Measurements from ENCODE around the gene APBA1. TPM values are rescaled to one million over a fixed set of nuclear protein-coding genes. Genes with fewer than 3 reads are reported as not detected.

Gene APBA1
- total and polyA plus RNA-seq, 2 donors (not counting 1 experiment from before 2014, with no cell fraction given), result 0.01 to 0.05 TPM

DNA sequence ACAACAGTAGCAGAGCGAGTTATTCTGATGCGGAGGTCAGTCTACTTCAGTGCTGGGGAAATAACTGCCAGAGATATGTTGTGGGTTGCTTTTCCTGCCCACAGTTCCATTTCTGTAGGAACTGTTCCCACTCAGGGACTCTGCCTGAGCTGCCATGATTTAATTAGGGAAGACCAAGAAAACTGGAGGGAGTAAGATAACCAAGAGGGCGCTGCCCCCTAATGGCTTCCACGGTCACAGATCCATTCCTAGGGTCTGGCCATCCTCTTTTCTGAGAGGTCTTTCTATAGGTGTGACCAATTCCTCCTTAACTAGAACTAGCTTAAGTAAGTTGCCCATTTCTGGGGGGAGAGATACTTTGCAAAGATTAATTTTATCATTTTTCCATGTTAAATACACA, 125.9 kb downstream of the APBA1 start:
- POLR2A ChIA-PET, result no interaction called here
- Mint-ChIP-seq H3K27me3 (peaks cover 12% of the 10 kb centered on the region), H3K9me3 (ENCODE audit: insufficient read depth) (no peaks in the 10 kb centered on the region), H3K4me3 (no peak overlapping the region), H3K27ac (no peak overlapping the region), H3K4me1 (peaks cover 2% of the 10 kb centered on the region)
- no peak overlapping the region for H3K9ac ChIP-seq (ENCODE audit: low read length)
- H3K4me2 ChIP-seq (replicated peaks; ENCODE audit: low read depth, low read length, poor library complexity, severe bottlenecking), result no peak overlapping the region
- ATAC-seq (ENCODE audit: low read depth) (no peak), DNase-seq (no peak)
- H3K36me3 ChIP-seq (replicated peaks in 1 of 2; ENCODE audit: control extremely low read depth in 1 of 2, control insufficient read depth in 1 of 2, extremely low read depth in 1 of 2, insufficient read depth in 2 of 2, low read length in 1 of 2), result no peaks in the 10 kb centered on the region
- intact Hi-C loops (cut with micrococcal nuclease), result loop anchor here (5.0 kb wide), 1 partner anchor 124 kb away; no protein-coding TSS in a partner anchor
- H3K4me1 ChIP-seq (ENCODE audit: control insufficient read depth in 2 of 2, insufficient read depth in 2 of 2, low read length in 2 of 2), result peaks cover 0 to 5% of the 10 kb centered on the region in 2 donors
- no peak overlapping the region for H3K4me3 ChIP-seq (ENCODE audit: control extremely low read depth in 1 of 5, extremely low read depth in 1 of 5, insufficient read depth in 1 of 5, low read depth in 2 of 5, low read length in 4 of 5)
- H4K20me1 ChIP-seq (ENCODE audit: control insufficient read depth, insufficient read depth, low read length, poor library complexity, severe bottlenecking), result no peaks in the 10 kb centered on the region
- peaks cover 0 to 4% (median 0%) of the 10 kb centered on the region in 4 experiments for H3K27me3 ChIP-seq (replicated peaks in 1 of 4; ENCODE audit: control extremely low read depth in 1 of 4, control insufficient read depth in 3 of 4, insufficient read depth in 4 of 4, low read length in 3 of 4)
- WGBS (ENCODE audit: insufficient coverage), result no CpG with 5 or more reads among the region's 4 CpGs
- H3K9me3 ChIP-seq (ENCODE audit: control extremely low read depth in 1 of 3, control insufficient read depth in 2 of 3, insufficient read depth in 1 of 3, low read length in 2 of 3), result no peaks in the 10 kb centered on the region
- CTCF ChIA-PET, result interaction anchor here (1.2 kb wide), 1 partner anchor 511 kb away, joined by 4 read pairs; the partner anchor contains the start of gene FXN
- no peak for TF ChIP-seq EZH2 (IDR thresholded peaks at IDR 0.05; ENCODE audit: borderline replicate concordance, insufficient read depth, low read depth, low read length, poor library complexity, severe bottlenecking)
- no peak overlapping the region for H3K27ac ChIP-seq (ENCODE audit: low read length in 2 of 2)
- no peak overlapping the region for H2AFZ ChIP-seq (ENCODE audit: insufficient read depth, low read depth, low read length, poor library complexity, severe bottlenecking)
- no peaks in the 10 kb centered on the region for H3K79me2 ChIP-seq (ENCODE audit: control insufficient read depth, insufficient read depth, low read length)

DNA sequence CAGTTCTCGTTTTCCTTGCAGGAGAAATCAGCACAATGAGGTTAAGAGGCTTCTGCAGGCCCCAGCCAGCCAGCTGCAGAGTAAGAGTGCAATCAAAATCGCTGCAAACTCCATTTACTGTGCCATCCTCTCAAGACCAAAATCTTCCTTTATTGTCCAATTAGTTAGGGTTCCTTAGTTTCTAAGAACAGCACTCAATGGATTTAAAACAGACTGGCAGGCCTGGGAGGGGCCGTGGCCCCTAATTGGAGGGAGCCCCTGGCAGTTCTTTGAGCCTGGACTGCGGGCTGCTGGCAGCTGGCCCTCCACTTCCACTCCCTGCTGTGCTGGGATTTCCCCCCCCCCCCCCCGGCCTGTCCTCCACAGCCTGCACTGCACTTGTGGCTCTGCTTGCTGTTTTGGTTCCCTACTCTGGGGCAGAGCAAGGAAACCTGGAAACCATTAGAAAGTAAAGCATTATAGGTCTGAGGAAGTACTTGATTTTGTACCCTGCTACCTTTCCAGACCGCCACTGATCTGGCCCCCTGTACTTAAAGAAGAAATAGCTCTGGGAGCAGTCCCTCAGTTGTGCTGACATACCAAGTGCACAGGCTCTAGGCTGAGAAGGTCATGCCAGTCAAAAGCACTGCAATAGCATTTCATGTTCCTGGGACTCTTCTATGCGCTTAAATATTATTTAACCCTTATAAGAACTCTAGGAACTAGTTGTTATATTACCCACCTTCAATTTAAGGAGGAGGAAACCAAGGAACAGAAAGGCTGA, 129.0 kb downstream of the APBA1 start:
- Histone ChIP-seq H3K4me3 (ENCODE audit: control extremely low read depth in 1 of 5, extremely low read depth in 1 of 5, insufficient read depth in 1 of 5, low read depth in 2 of 5, low read length in 4 of 5) (no peak overlapping the region), H3K4me2 (replicated peaks; ENCODE audit: low read depth, low read length, poor library complexity, severe bottlenecking) (no peak overlapping the region), H3K9ac (ENCODE audit: low read length) (no peak overlapping the region), H3K4me1 (ENCODE audit: control insufficient read depth in 2 of 2, insufficient read depth in 2 of 2, low read length in 2 of 2) (peaks cover 0 to 5% of the 10 kb centered on the region in 2 donors), H2AFZ (ENCODE audit: insufficient read depth, low read depth, low read length, poor library complexity, severe bottlenecking) (no peak overlapping the region), H3K36me3 (replicated peaks in 1 of 2; ENCODE audit: control extremely low read depth in 1 of 2, control insufficient read depth in 1 of 2, extremely low read depth in 1 of 2, insufficient read depth in 2 of 2, low read length in 1 of 2) (no peaks in the 10 kb centered on the region), H3K79me2 (ENCODE audit: control insufficient read depth, insufficient read depth, low read length) (no peaks in the 10 kb centered on the region), H3K27ac (ENCODE audit: low read length in 2 of 2) (no peak overlapping the region), H4K20me1 (ENCODE audit: control insufficient read depth, insufficient read depth, low read length, poor library complexity, severe bottlenecking) (no peaks in the 10 kb centered on the region), H3K27me3 (replicated peaks in 1 of 4; ENCODE audit: control extremely low read depth in 1 of 4, control insufficient read depth in 3 of 4, insufficient read depth in 4 of 4, low read length in 3 of 4) (peaks cover 0 to 5% (median 0%) of the 10 kb centered on the region in 4 experiments), H3K9me3 (ENCODE audit: control extremely low read depth in 1 of 3, control insufficient read depth in 2 of 3, insufficient read depth in 1 of 3, low read length in 2 of 3) (no peaks in the 10 kb centered on the region)
- Mint-ChIP-seq H3K27me3 (peaks cover 4% of the 10 kb centered on the region), H3K27ac (no peak overlapping the region), H3K4me3 (no peak overlapping the region), H3K4me1 (peaks cover 2% of the 10 kb centered on the region), H3K9me3 (ENCODE audit: insufficient read depth) (no peaks in the 10 kb centered on the region)
- ChIA-PET CTCF (no interaction called here), POLR2A (no interaction called here)
- DNase-seq (no peak), ATAC-seq (ENCODE audit: low read depth) (no peak)
- no peak for TF ChIP-seq EZH2 (IDR thresholded peaks at IDR 0.05; ENCODE audit: borderline replicate concordance, insufficient read depth, low read depth, low read length, poor library complexity, severe bottlenecking)
- TF ChIP-seq, protein P1, sequence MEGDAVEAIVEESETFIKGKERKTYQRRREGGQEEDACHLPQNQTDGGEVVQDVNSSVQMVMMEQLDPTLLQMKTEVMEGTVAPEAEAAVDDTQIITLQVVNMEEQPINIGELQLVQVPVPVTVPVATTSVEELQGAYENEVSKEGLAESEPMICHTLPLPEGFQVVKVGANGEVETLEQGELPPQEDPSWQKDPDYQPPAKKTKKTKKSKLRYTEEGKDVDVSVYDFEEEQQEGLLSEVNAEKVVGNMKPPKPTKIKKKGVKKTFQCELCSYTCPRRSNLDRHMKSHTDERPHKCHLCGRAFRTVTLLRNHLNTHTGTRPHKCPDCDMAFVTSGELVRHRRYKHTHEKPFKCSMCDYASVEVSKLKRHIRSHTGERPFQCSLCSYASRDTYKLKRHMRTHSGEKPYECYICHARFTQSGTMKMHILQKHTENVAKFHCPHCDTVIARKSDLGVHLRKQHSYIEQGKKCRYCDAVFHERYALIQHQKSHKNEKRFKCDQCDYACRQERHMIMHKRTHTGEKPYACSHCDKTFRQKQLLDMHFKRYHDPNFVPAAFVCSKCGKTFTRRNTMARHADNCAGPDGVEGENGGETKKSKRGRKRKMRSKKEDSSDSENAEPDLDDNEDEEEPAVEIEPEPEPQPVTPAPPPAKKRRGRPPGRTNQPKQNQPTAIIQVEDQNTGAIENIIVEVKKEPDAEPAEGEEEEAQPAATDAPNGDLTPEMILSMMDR (IDR thresholded peaks at IDR 0.05), result no peak
- WGBS (ENCODE audit: insufficient coverage), result 67% methylated on average over 4 of the region's 7 CpGs
- intact Hi-C loops (cut with micrococcal nuclease), result no loop called here

Data from B cell (primary cell).